Measurements from ENCODE around the gene ANKDD1A.

- TF ChIP-seq CTCF (IDR thresholded peaks at IDR 0.05) (no peak), POLR2AphosphoS5 (IDR thresholded peaks at IDR 0.05; ENCODE audit: low read depth, low read length) (no peak), SIN3A (IDR thresholded peaks at IDR 0.05; ENCODE audit: borderline replicate concordance, insufficient read depth, low read depth, low read length) (no peak), REST (IDR thresholded peaks at IDR 0.05; ENCODE audit: insufficient read depth in 1 of 2, low read depth in 2 of 2, low read length in 1 of 2) (no peak)
These were observed 40.2 kb downstream of the ANKDD1A start for GRCh38 chr15:64951777-64952418.

Measured in Panc1 (cell line).